Kidney epithelial cell (primary cell): ENCODE data around the gene POLR2H. TPM values are rescaled to one million over a fixed set of nuclear protein-coding genes. Genes with fewer than 3 reads are reported as not detected.

Experiments used
- DNase-seq: peaks from one replicate; pipeline ENCODE4 v3.0.0-alpha.2; 2010; ENCODE audit warnings: low read depth
- H3K27me3 ChIP-seq: 2 replicates; pipeline ENCODE4 v1.6.0; 2011; ENCODE audit warnings: low read length; ENCODE audit not compliant: control insufficient read depth, insufficient read depth
- H3K36me3 ChIP-seq: 2 replicates; pipeline ENCODE4 v1.5.1; 2011; ENCODE audit warnings: low read length; ENCODE audit not compliant: control insufficient read depth, insufficient read depth
- H3K4me3 ChIP-seq: 2 replicates; pipeline ENCODE4 v1.5.1; 2011; ENCODE audit warnings: low read depth, mild to moderate bottlenecking, control low read depth, low read length
- total RNA-seq: library from RNA; depleted of rRNA; stranded (reverse); fragments of >200 nt; gene quantifications from 2 replicates; pipeline ENCODE4 v1.2.3, GENCODE V29; 2015
- TF ChIP-seq, protein P1 (sequence below): IDR thresholded peaks from 2 replicates; pipeline ENCODE4 v1.5.1; 2011; ENCODE audit warnings: mild to moderate bottlenecking, moderate library complexity, low read length, control low read depth, inconsistent platforms; ENCODE audit not compliant: insufficient read depth, poor library complexity, severe bottlenecking

Gene POLR2H
- total RNA-seq, 1 donor from 2014 or later = 79.8 TPM

DNA sequence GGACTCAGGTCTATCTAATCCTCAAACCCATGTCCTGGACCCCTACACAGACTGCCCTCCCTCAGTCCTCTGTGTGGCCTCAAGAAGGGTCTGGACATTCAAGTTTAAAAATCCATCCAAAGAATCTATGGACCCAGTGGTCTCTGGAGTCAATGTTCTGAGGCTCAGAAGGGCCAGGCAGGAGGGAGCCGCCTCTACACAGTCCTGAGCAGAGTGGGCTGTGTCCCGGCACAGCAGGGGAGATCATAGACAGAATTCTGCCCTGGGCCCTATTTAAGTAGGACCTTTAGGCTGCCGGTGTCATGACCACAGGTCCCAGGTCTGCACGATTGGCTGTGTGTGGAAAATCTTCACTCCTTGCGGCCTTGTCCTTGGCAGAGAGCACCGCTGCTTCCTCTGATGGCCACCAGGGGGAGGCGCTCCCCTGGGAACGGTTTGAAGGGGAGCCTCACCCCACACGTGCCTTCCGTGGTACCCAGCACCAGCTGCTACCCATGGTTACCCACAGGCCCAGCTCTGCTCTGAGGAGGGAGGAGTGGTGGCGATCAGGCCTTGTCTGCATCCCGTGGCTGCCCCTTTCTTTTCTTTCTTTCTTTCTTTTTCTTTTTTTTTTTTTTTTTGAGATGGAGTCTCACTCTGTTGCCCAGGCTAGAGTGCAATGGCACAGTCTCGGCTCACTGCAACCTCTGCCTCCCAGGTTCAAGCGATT lies 56.3 kb downstream of the POLR2H start:
- TF ChIP-seq, protein P1, sequence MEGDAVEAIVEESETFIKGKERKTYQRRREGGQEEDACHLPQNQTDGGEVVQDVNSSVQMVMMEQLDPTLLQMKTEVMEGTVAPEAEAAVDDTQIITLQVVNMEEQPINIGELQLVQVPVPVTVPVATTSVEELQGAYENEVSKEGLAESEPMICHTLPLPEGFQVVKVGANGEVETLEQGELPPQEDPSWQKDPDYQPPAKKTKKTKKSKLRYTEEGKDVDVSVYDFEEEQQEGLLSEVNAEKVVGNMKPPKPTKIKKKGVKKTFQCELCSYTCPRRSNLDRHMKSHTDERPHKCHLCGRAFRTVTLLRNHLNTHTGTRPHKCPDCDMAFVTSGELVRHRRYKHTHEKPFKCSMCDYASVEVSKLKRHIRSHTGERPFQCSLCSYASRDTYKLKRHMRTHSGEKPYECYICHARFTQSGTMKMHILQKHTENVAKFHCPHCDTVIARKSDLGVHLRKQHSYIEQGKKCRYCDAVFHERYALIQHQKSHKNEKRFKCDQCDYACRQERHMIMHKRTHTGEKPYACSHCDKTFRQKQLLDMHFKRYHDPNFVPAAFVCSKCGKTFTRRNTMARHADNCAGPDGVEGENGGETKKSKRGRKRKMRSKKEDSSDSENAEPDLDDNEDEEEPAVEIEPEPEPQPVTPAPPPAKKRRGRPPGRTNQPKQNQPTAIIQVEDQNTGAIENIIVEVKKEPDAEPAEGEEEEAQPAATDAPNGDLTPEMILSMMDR = peak; percentile 94
- no peak overlapping the region for H3K4me3 ChIP-seq
- no peaks in the 10 kb centered on the region for H3K36me3 ChIP-seq
- H3K27me3 ChIP-seq = peaks cover 2% of the 10 kb centered on the region
- DNase-seq = peak; percentile 1

Other genes with a start within 250 kb of the POLR2H start
- gene EIF2B5, start 226.4 kb upstream of the POLR2H start, total RNA-seq = 28.8 and 33.8 TPM in 2 replicates
- 51.7 and 61.6 TPM in 2 replicates for gene DVL3, start 206.3 kb upstream of the POLR2H start, total RNA-seq
- 282 and 297 TPM in 2 replicates for gene AP2M1, start 186.9 kb upstream of the POLR2H start, total RNA-seq
- gene ABCF3, start 175.5 kb upstream of the POLR2H start, total RNA-seq = 55.7 and 57.9 TPM in 2 replicates
- gene VWA5B2, start 132.1 kb upstream of the POLR2H start, total RNA-seq = 0.07 TPM in 1 of 2 replicates, not detected in the other
- 69.8 and 73.7 TPM in 2 replicates for gene ALG3, start 112.7 kb upstream of the POLR2H start, total RNA-seq
- 6.3 and 8.3 TPM in 2 replicates for gene EEF1AKMT4, start 112.0 kb upstream of the POLR2H start, total RNA-seq
- gene CAMK2N2, start 100.2 kb upstream of the POLR2H start, total RNA-seq = 0.67 and 1.2 TPM in 2 replicates
- gene ECE2, start 85.7 kb upstream of the POLR2H start, total RNA-seq = not detected in 2 replicates
- gene PSMD2, start 62.5 kb upstream of the POLR2H start, total RNA-seq = 903 and 972 TPM in 2 replicates
- 381 and 386 TPM in 2 replicates for gene EIF4G1, start 47.1 kb upstream of the POLR2H start, total RNA-seq
- 14.0 and 14.7 TPM in 2 replicates for gene FAM131A, start 24.1 kb upstream of the POLR2H start, total RNA-seq
- 2.6 and 4.0 TPM in 2 replicates for gene CLCN2, start 105 bp upstream of the POLR2H start, total RNA-seq
- 0.25 TPM in 1 of 2 replicates, not detected in the other for gene THPO, start 16.5 kb downstream of the POLR2H start, total RNA-seq
- under 0.01 and 1.0 TPM in 2 replicates for gene CHRD, start 18.3 kb downstream of the POLR2H start, total RNA-seq
- gene EPHB3, start 200.1 kb downstream of the POLR2H start, total RNA-seq = 1.0 and 1.5 TPM in 2 replicates